GM10266 (cell line): Measurements from ENCODE around the gene YOD1.

Experiments
- DNase-seq: peaks from one replicate; pipeline ENCODE4 v3.0.0; 2012; ENCODE audit errors: extremely low spot score
- TF ChIP-seq, protein P1 (sequence below): IDR thresholded peaks from 2 replicates; pipeline ENCODE4 v1.5.1; 2012; ENCODE audit warnings: mild to moderate bottlenecking, low read depth; ENCODE audit not compliant: control insufficient read depth, insufficient read depth; ENCODE audit errors: missing control alignments

YOD1 gene

DNA sequence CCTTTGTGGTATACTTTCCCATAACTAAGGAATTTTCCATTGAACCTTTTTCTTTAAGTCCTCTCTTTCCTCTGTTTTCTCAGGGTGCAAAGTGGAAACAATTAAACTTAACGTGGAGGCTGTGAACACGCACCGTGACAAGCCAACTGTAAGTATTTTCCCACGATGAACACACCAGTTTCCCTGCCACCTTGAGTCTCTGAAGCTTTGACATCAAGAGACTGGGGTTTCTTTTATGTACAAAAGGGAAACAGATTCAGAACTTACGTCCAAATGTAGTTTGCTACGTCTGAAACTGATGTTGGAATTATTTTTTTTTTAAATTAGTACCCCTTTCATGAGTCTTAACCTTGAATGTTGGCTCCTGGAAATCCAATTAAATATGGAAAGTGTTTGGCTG lies 20.4 kb upstream of the YOD1 start:
- no peak for DNase-seq
- TF ChIP-seq, protein P1, sequence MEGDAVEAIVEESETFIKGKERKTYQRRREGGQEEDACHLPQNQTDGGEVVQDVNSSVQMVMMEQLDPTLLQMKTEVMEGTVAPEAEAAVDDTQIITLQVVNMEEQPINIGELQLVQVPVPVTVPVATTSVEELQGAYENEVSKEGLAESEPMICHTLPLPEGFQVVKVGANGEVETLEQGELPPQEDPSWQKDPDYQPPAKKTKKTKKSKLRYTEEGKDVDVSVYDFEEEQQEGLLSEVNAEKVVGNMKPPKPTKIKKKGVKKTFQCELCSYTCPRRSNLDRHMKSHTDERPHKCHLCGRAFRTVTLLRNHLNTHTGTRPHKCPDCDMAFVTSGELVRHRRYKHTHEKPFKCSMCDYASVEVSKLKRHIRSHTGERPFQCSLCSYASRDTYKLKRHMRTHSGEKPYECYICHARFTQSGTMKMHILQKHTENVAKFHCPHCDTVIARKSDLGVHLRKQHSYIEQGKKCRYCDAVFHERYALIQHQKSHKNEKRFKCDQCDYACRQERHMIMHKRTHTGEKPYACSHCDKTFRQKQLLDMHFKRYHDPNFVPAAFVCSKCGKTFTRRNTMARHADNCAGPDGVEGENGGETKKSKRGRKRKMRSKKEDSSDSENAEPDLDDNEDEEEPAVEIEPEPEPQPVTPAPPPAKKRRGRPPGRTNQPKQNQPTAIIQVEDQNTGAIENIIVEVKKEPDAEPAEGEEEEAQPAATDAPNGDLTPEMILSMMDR: no peak

DNA sequence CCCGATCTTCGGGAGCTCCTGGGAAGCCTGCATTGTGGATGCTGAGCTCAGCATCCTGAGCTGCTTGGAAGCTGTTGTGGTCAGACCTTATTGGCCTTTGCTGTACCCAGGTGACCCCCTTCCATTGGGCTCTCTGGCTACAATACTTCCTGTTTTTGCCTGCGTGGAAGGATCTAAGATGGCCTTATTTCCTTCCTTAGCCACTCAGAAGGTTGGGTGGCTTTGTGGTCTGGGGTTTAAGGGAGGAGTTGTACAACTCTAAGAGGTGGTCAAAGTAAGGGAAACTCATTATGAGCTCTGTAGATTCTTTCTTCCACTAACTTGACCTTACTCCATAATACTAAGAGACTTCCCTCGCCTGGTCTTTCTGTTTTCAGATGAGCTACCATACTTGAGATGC lies 19.8 kb upstream of the YOD1 start:
- TF ChIP-seq, protein P1: no peak

DNA sequence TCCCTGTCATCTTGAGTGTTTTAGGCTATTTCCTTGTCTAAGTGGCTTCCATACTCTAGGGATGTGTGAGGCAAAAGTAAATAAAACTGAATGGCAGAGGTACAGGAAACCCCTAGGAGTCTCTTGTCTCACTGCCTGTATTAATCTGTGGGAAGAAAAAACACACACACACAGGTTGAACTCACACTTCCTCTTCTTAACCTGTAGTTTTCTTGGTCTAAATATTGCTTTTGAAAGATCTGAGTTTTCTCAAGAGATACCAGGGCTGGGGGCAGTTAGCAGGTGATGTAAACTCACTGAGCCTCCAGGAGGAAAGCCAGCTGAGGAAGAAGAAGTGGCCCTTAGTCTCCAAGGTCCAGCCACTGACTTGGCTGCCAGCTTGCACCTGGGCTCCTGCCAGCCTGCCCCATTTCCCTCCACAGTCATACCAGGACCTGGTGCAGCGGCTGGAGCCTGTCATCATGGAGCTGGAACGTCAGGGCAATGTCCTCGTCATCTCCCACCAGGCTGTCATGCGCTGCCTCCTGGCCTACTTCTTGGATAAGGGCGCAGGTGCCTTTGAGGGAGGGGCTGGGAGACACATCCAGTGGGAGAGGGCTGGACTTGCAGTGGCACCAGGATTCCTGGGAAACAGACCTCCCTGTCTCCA lies 19.0 kb upstream of the YOD1 start:
- no peak for DNase-seq
- TF ChIP-seq, protein P1: no peak

More for the DNA sequence above, 19.8 kb upstream of the YOD1 start:
- DNase-seq: no peak

DNA sequence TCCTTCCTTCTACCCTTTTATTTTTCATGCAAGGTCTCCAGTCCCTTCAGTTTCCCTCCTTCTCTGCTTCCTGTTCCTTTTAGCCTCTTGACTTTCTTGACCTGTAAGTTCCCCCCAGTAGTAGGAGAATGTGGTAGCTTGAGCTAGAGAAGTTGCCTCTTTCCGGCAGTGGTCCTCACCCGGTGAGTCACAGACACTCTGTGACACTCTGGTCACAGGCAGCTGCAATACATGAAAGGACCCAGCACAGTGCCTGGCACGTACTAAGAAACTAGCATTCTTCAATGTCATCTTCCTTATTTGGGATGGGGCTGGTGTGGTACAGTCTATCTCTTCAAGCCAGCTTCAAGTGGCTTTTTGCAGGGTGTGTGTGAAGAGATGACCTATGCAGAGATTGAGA lies 18.1 kb upstream of the YOD1 start:
- DNase-seq: no peak
- TF ChIP-seq, protein P1: no peak

DNA sequence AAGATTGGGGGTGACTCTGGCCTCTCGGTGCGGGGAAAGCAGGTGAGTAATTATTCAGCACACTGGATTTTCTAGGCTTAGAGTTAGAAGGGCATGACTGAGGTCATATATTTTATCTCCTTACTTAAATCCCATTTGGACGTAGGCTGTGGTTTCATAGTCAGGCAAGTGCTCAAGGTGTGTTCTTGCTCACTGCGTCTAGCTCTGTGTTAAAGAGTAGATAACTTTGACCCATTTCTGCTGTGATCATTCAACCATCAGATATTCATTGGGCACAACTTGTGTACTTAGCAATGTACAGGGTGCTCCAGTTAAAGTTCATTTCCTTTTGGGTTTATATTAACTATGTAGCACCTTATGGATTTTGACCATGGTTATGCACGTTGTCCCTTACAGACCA lies 16.7 kb upstream of the YOD1 start:
- TF ChIP-seq, protein P1: no peak

DNA sequence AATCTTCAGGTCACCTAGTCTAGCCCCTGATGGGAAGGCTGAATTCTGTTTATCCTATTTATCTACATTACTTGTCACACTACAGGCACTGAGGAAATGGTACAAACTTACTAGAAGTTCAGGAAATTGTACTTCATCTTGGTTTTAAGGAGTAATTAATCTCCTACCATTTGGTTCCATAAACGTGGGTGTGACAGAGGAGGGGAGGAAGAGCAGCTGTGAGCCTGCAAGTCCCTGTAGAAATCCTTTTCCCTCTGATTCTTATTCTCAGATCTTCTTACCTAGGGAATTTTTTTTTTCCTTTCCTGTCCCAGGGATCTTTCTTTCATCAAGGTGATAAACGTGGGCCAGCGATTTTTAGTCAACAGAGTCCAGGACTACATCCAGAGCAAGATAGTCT lies 16.2 kb upstream of the YOD1 start:
- TF ChIP-seq, protein P1: no peak
- DNase-seq: no peak

More for the DNA sequence above, 16.7 kb upstream of the YOD1 start:
- DNase-seq: no peak

DNA sequence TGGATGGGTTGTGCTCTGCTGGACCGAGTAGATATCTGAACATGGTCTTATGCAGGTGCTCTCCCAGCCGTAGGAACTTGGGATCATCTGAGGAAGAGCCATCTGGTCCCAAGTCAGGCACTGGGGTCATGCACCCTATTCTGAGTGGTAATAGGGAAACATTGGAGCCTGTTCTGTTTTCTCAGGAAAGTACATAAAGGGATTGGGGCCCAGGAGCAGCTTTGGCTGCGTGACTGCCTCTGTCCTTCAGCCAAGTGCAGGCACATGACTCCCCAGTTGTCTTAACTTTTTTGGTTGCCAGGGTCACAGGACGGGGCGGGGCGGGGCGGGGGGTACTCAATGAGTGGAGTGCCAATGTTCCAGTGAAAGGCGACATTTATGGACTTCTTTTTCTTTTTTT lies 13.6 kb upstream of the YOD1 start:
- TF ChIP-seq, protein P1: no peak
- no peak for DNase-seq
